C4-2B (cell line): Measurements from ENCODE around the gene ZFP36L1.

ENCODE experiments used
- H3K27ac ChIP-seq: fragments of 450-650 bp; 2 replicates; pipeline ENCODE4 v1.5.1; 2017
- CTCF ChIP-seq: fragments of 450-650 bp; conservative IDR thresholded peaks from 2 replicates; pipeline ENCODE4 v1.5.1; 2017; ENCODE audit warnings: mild to moderate bottlenecking
- ZFX ChIP-seq: fragments of 450-650 bp; IDR thresholded peaks from 2 replicates; pipeline ENCODE4 v1.6.1; 2017

The ZFP36L1 gene

GRCh38 chr14:68760761-68761160, 32.1 kb downstream of the ZFP36L1 start:
- H3K27ac ChIP-seq = no peak overlapping the region
- TF ChIP-seq CTCF (no peak), ZFX (no peak)

- no peak overlapping the region for H3K27ac ChIP-seq
- no peak for TF ChIP-seq ZFX
- TF ChIP-seq CTCF = no peak
These were observed 32.9 kb downstream of the ZFP36L1 start for GRCh38 chr14:68759937-68760336.

- no peak for TF ChIP-seq ZFX
- no peak for TF ChIP-seq CTCF
- H3K27ac ChIP-seq = no peak overlapping the region
These were observed 33.8 kb downstream of the ZFP36L1 start for GRCh38 chr14:68759017-68759560.

GRCh38 chr14:68758301-68758700, 34.6 kb downstream of the ZFP36L1 start:
- no peak overlapping the region for H3K27ac ChIP-seq
- TF ChIP-seq ZFX (no peak), CTCF (no peak)

- H3K27ac ChIP-seq = no peak overlapping the region
- TF ChIP-seq CTCF = no peak
- no peak for TF ChIP-seq ZFX
These were observed 35.2 kb downstream of the ZFP36L1 start for GRCh38 chr14:68757618-68758081.

GRCh38 chr14:68756734-68757133, 36.1 kb downstream of the ZFP36L1 start:
- TF ChIP-seq CTCF = no peak
- TF ChIP-seq ZFX = no peak
- no peak overlapping the region for H3K27ac ChIP-seq

GRCh38 chr14:68756000-68756481, 36.8 kb downstream of the ZFP36L1 start:
- no peak overlapping the region for H3K27ac ChIP-seq
- TF ChIP-seq CTCF (no peak), ZFX (no peak)
